IMR-90 (cell line): ENCODE measurements around the gene SEMA3E. TPM values are rescaled to one million over a fixed set of nuclear protein-coding genes. Genes with fewer than 3 reads are reported as not detected.

Source experiments
- ATAC-seq: fragments of 200-7000 bp; cut with Tn5 transposase; 2 replicates; pipeline ENCODE4 v1.9.1; 2020; ENCODE audit warnings: low read depth, mild to moderate bottlenecking, moderate library complexity
- BruUV-seq: library from RNA; stranded (reverse); fragments of 400-500 nt; replicated peaks from 2 replicates; lab custom pipeline; 2021; lab: Mats Ljungman, UMichigan
- CTCF ChIA-PET: fragments of 300-600 bp; formaldehyde crosslinking; extraction: SDS; loops from one replicate; lab custom pipeline; 2021; ENCODE audit warnings: antibody characterized with exemption; lab: Yijun Ruan, JAX
- POLR2A ChIA-PET: fragments of 300-600 bp; sonication (Branson Sonifier 250); formaldehyde crosslinking; loops from one replicate; lab custom pipeline; 2022; ENCODE audit warnings: antibody characterized with exemption; ENCODE audit not compliant: unreplicated experiment; lab: Charles Lee
- DNase-seq: peaks from one replicate; pipeline ENCODE4 v3.0.0; 2013
- H2AFZ ChIP-seq: replicated peaks from 2 replicates; pipeline ENCODE3; 2013; ENCODE audit warnings: low read length, mild to moderate bottlenecking; ENCODE audit not compliant: poor library complexity
- H2AK5ac ChIP-seq: 2 replicates; pipeline ENCODE4 v1.6.1; 2013; ENCODE audit warnings: low read depth, low read length, inconsistent platforms
- H2AK9ac ChIP-seq: replicated peaks from 2 replicates; pipeline ENCODE3; 2013; ENCODE audit warnings: mild to moderate bottlenecking, low read depth, low read length, moderate library complexity; ENCODE audit not compliant: poor library complexity
- H2BK120ac ChIP-seq: 2 replicates; pipeline ENCODE4 v1.6.1; 2013; ENCODE audit warnings: low read depth, low read length, inconsistent platforms
- H2BK15ac ChIP-seq: 3 replicates; pipeline ENCODE4 v1.6.1; 2013; ENCODE audit warnings: low read depth, low read length, inconsistent platforms
- H2BK20ac ChIP-seq: 2 replicates; pipeline ENCODE4 v1.6.1; 2013; ENCODE audit warnings: low read depth, mild to moderate bottlenecking, inconsistent platforms, low read length, moderate library complexity
- H2BK5ac ChIP-seq: 2 replicates; pipeline ENCODE4 v1.6.1; 2013; ENCODE audit warnings: mild to moderate bottlenecking, low read depth, low read length, inconsistent platforms; ENCODE audit not compliant: poor library complexity, severe bottlenecking
- H3K14ac ChIP-seq: replicated peaks from 2 replicates; pipeline ENCODE4 v1.6.1; 2013; ENCODE audit warnings: low read depth, low read length, inconsistent platforms
- H3K18ac ChIP-seq: 2 replicates; pipeline ENCODE4 v1.6.1; 2013; ENCODE audit warnings: low read depth, low read length, control low read depth
- H3K23ac ChIP-seq: 2 replicates; pipeline ENCODE4 v1.6.1; 2013; ENCODE audit warnings: low read depth, low read length, inconsistent platforms
- H3K27ac ChIP-seq: 2 replicates; pipeline ENCODE4 v1.5.1; 2013; ENCODE audit warnings: mild to moderate bottlenecking, control low read depth, low read length; ENCODE audit not compliant: insufficient read depth
- H3K27me3 ChIP-seq: 2 replicates; pipeline ENCODE4 v1.6.1; 2013; ENCODE audit warnings: low read length; ENCODE audit not compliant: control insufficient read depth, insufficient read depth
- H3K36me3 ChIP-seq: 2 replicates; pipeline ENCODE4 v1.6.1; 2013; ENCODE audit warnings: low read length, mixed read lengths; ENCODE audit not compliant: control insufficient read depth, insufficient read depth
- H3K4ac ChIP-seq: 2 replicates; pipeline ENCODE4 v1.6.1; 2013; ENCODE audit warnings: low read depth, low read length, inconsistent platforms
- H3K4me1 ChIP-seq: 2 replicates; pipeline ENCODE4 v1.6.1; 2013; ENCODE audit warnings: low read length, mixed read lengths; ENCODE audit not compliant: control insufficient read depth, insufficient read depth
- H3K4me2 ChIP-seq: 2 replicates; pipeline ENCODE4 v1.6.1; 2013; ENCODE audit warnings: low read depth, mild to moderate bottlenecking, control low read depth, low read length, moderate library complexity
- H3K4me3 ChIP-seq: 2 replicates; pipeline ENCODE4 v1.5.1; 2013; ENCODE audit warnings: low read depth, mild to moderate bottlenecking, control low read depth, low read length, moderate library complexity; ENCODE audit not compliant: insufficient read depth
- H3K56ac ChIP-seq: 2 replicates; pipeline ENCODE4 v1.6.1; 2013; ENCODE audit warnings: low read length, inconsistent platforms; ENCODE audit not compliant: insufficient read depth; ENCODE audit errors: extremely low read depth
- H3K79me1 ChIP-seq, 2 experiments: 2 replicates each; pipeline ENCODE4 v1.6.1; 2013; ENCODE audit warnings: low read length in 2 of 2, inconsistent platforms in 1 of 2, low read depth in 1 of 2
- H3K9ac ChIP-seq: 2 replicates; pipeline ENCODE4 v1.6.1; 2013; ENCODE audit warnings: low read depth, low read length, control low read depth
- H3K9me1 ChIP-seq: 2 replicates; pipeline ENCODE4 v1.6.1; 2013; ENCODE audit warnings: low read length, inconsistent platforms; ENCODE audit not compliant: insufficient read depth
- H3K9me3 ChIP-seq: 2 replicates; pipeline ENCODE4 v1.6.1; 2013; ENCODE audit warnings: low read length; ENCODE audit not compliant: control insufficient read depth, insufficient read depth
- H4K20me1 ChIP-seq: 2 replicates; pipeline ENCODE4 v1.6.1; 2013; ENCODE audit warnings: low read length, inconsistent platforms; ENCODE audit not compliant: insufficient read depth
- H4K5ac ChIP-seq: 2 replicates; pipeline ENCODE4 v1.6.1; 2013; ENCODE audit warnings: mild to moderate bottlenecking, low read depth, low read length, control low read depth
- H4K8ac ChIP-seq, 2 experiments: 2 replicates each; pipeline ENCODE4 v1.6.1; 2013; ENCODE audit warnings: low read depth in 2 of 2, low read length in 2 of 2, control low read depth in 1 of 2, inconsistent platforms in 1 of 2
- H4K91ac ChIP-seq: 2 replicates; pipeline ENCODE4 v1.6.1; 2013; ENCODE audit warnings: low read depth, low read length, inconsistent platforms; ENCODE audit not compliant: insufficient read depth
- RAD21 ChIP-seq: IDR thresholded peaks from 2 replicates; pipeline ENCODE4 v1.6.1; 2012; ENCODE audit warnings: low read length, improper control_type of control experiment
- WGBS, 2 experiments: methylation state at CpG; one replicate each; pipeline versions ENCODE4 v1.1.5 to v1.1.7; 2013; ENCODE audit warnings: missing lambda C conversion rate in 2 of 2; ENCODE audit not compliant: insufficient read length in 1 of 2; ENCODE audit errors: extremely low coverage in 2 of 2; 5-methylcytosine and 5-hydroxymethylcytosine counted together
- dilution Hi-C: fragments of 300-500 bp; cut with HindIII; formaldehyde crosslinking; loops from one replicate; pipeline ENCODE4 v1.14.3; 2018; ENCODE audit warnings: low sequenced_read_pairs; ENCODE audit not compliant: unreplicated experiment
- in situ Hi-C: fragments of 300-500 bp; cut with MboI; formaldehyde crosslinking; loops from 3 replicates; pipeline ENCODE4 v1.14.3; 2019; ENCODE audit warnings: low sequenced_read_pairs, inconsistent platforms, mixed read lengths
- intact Hi-C: fragments of 100-400 bp; cut with micrococcal nuclease; formaldehyde crosslinking; loops from 2 replicates; pipeline ENCODE4 v1.10.0; 2022
- polyA plus RNA-seq, 3 experiments: library from polyadenylated mRNA; depleted of rRNA; stranded (reverse); fragments of >200 nt; gene quantifications; 2 replicates each; pipeline ENCODE4 v1.2.3, GENCODE V29; 2012; ENCODE audit warnings: low replicate concordance in 1 of 3
- total RNA-seq: library from RNA; depleted of rRNA; stranded (reverse); fragments of >200 nt; gene quantifications from 2 replicates; pipeline ENCODE4 v1.2.3, GENCODE V29; 2012
- TF ChIP-seq, protein P1 (sequence below): fragments of 150-350 bp; IDR thresholded peaks from 2 replicates; pipeline ENCODE4 v1.6.1; 2017; ENCODE audit warnings: mild to moderate bottlenecking, antibody characterized with exemption, low read length, low read depth

Gene SEMA3E
- total and polyA plus RNA-seq, 2 of the 4 experiments (the other 2 are of a cell fraction) = 0.31 to 0.72 TPM

DNA sequence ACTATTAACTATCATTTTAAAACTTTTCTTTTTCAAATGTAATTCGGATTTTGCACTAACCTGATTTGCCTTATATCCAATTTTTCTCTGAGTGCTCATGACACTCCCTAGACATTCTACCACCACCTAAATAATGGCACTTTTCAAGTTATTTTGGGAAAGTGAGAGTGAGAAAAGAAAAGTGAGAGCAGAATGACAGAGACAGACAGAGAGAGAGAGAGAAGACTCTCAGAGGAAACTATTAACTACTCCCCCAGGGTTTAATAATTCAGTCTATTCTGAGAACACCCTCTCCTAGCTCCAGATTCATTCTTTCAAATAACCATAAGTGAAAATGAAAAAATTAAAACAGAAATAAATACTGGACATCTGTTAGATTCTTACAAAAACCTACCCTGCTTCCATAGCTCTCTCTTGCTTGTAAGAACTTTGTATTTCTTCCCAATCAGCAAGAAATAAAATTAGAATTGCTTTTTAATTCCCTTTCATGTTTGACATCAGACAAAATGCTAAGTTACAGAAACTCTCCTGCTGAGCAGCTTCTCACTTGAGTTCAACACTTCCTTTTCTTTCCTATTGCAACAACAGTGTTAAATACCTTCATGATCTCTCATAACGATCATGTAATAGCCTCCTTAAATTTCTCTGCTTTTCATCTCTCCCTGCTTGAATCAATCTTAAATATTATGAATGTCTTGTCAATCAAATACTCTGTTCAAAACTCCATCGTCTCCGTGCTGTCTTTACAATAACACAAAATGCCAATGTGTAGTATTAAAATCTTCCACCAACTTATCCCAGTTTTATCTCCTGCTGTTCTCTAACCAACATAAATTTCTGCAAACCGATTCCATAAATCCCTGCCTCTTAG is 191.7 kb downstream of the SEMA3E start:
- Histone ChIP-seq H2BK15ac (no peak overlapping the region), H3K4ac (no peak overlapping the region), H3K27me3 (no peaks in the 10 kb centered on the region), H4K5ac (no peak overlapping the region), H2AFZ (no peak overlapping the region), H3K4me2 (no peak overlapping the region), H3K36me3 (no peaks in the 10 kb centered on the region), H3K23ac (no peak overlapping the region), H3K79me1 (no peaks in the 10 kb centered on the region), H2BK5ac (no peak overlapping the region), H3K9me3 (no peaks in the 10 kb centered on the region), H3K9ac (no peak overlapping the region), H4K8ac (no peak overlapping the region), H3K18ac (no peak overlapping the region), H3K27ac (no peak overlapping the region), H4K20me1 (no peaks in the 10 kb centered on the region), H3K4me1 (no peaks in the 10 kb centered on the region), H3K56ac (no peak overlapping the region), H3K9me1 (no peaks in the 10 kb centered on the region), H2BK20ac (no peak overlapping the region), H2AK5ac (no peak overlapping the region), H3K4me3 (no peak overlapping the region), H2BK120ac (no peak overlapping the region), H3K14ac (no peak overlapping the region), H4K91ac (no peak overlapping the region), H2AK9ac (no peak overlapping the region)
- WGBS, 2 experiments = no CpG with 5 or more reads among the region's 5 CpGs
- DNase-seq (no peak), ATAC-seq (no peak; the same call in 1 of the 2 replicates)
- in situ Hi-C loops (no loop called here), intact Hi-C loops (no loop called here), dilution Hi-C loops (no loop called here)
- ChIA-PET POLR2A (no interaction called here), CTCF (interaction anchor here (0.8 kb wide), 1 partner anchor 11 kb away, joined by 3 read pairs; no protein-coding TSS in a partner anchor)
- BruUV-seq = no TSS peak
- TF ChIP-seq RAD21 = no peak
- TF ChIP-seq, protein P1, sequence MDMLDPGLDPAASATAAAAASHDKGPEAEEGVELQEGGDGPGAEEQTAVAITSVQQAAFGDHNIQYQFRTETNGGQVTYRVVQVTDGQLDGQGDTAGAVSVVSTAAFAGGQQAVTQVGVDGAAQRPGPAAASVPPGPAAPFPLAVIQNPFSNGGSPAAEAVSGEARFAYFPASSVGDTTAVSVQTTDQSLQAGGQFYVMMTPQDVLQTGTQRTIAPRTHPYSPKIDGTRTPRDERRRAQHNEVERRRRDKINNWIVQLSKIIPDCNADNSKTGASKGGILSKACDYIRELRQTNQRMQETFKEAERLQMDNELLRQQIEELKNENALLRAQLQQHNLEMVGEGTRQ = no peak
